Gastroesophageal sphincter (tissue), 3 donors: ENCODE measurements around the gene GSDME.

Source experiments
- EP300 ChIP-seq: sonication (generic); formaldehyde crosslinking; IDR thresholded peaks from one replicate; pipeline ENCODE4 v1.6.1; 2017; ENCODE audit warnings: antibody characterized with exemption, mild to moderate bottlenecking
- POLR2A ChIP-seq, 2 donors: fragments of 450-650 bp; IDR thresholded peaks; one replicate each; pipeline ENCODE4 v1.6.1; 2017; ENCODE audit warnings: antibody characterized with exemption in 2 of 2, mild to moderate bottlenecking in 2 of 2, moderate library complexity in 1 of 2
- TF ChIP-seq, protein P1 (sequence below), 4 experiments: fragments of 200-600 bp in 2 of 4; fragments of 450-650 bp in 2 of 4; sonication (generic) in 1 of 4; IDR thresholded peaks; one replicate each; pipeline ENCODE4 v1.5.1; 2017 to 2019; ENCODE audit warnings: antibody characterized with exemption in 4 of 4, mild to moderate bottlenecking in 2 of 4, moderate library complexity in 2 of 4

DNA sequence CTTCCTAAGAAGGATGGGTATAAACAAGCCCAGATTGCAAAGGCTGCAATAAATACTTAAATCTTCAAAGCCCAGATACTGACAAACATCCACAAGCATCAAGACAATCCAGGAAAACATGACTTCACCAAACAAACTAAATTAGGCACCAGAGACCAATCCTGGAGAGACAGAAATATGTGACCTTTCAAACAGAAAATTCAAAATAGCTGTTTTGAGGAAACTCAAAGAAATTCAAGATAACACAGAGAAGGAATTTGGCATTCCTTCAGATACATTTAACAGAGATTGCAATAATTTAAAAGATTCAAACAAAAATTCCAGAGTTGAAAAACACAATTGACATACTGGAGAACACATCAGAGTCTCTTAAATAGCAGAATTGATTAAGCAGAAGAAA is 23.0 kb downstream of the GSDME start:
- TF ChIP-seq, protein P1, sequence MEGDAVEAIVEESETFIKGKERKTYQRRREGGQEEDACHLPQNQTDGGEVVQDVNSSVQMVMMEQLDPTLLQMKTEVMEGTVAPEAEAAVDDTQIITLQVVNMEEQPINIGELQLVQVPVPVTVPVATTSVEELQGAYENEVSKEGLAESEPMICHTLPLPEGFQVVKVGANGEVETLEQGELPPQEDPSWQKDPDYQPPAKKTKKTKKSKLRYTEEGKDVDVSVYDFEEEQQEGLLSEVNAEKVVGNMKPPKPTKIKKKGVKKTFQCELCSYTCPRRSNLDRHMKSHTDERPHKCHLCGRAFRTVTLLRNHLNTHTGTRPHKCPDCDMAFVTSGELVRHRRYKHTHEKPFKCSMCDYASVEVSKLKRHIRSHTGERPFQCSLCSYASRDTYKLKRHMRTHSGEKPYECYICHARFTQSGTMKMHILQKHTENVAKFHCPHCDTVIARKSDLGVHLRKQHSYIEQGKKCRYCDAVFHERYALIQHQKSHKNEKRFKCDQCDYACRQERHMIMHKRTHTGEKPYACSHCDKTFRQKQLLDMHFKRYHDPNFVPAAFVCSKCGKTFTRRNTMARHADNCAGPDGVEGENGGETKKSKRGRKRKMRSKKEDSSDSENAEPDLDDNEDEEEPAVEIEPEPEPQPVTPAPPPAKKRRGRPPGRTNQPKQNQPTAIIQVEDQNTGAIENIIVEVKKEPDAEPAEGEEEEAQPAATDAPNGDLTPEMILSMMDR (IDR thresholded peaks at IDR 0.05), result no peak
- TF ChIP-seq POLR2A (IDR thresholded peaks at IDR 0.05) (no peak), EP300 (no peak)
